PC-3 (cell line): ENCODE results near the gene SLC27A3. TPM values are rescaled to one million over a fixed set of nuclear protein-coding genes. Genes with fewer than 3 reads are reported as not detected.

Source experiments
- ATAC-seq: fragments of 200-7000 bp; cut with Tn5 transposase; 2 replicates; pipeline ENCODE4 v1.9.1; 2020; ENCODE audit warnings: mild to moderate bottlenecking, moderate library complexity
- Bru-seq: library from RNA; stranded (reverse); fragments of 400-500 nt; gene quantifications from one replicate; lab custom pipeline; 2021; lab: Mats Ljungman, UMichigan
- BruChase-seq, 2 experiments: library from RNA; stranded (reverse); fragments of 400-500 nt; gene quantifications; one replicate each; lab custom pipeline; 2021; lab: Mats Ljungman, UMichigan
- BruUV-seq: library from RNA; stranded (reverse); fragments of 400-500 nt; replicated peaks from 2 replicates; lab custom pipeline; 2021; lab: Mats Ljungman, UMichigan
- CTCF ChIA-PET: fragments of 300-600 bp; sonication (Branson Sonifier 250); formaldehyde crosslinking; loops from one replicate; lab custom pipeline; 2022; ENCODE audit warnings: antibody characterized with exemption; lab: Charles Lee
- POLR2A ChIA-PET: fragments of 300-600 bp; sonication (Branson Sonifier 250); formaldehyde crosslinking; loops from one replicate; lab custom pipeline; 2022; ENCODE audit warnings: antibody characterized with exemption; ENCODE audit not compliant: unreplicated experiment; lab: Charles Lee
- DNase-seq: peaks from one replicate; pipeline ENCODE4 v3.0.0-alpha.2; 2015
- H2AFZ ChIP-seq: fragments of 300-600 bp; sonication (generic); 2 replicates; pipeline ENCODE4 v1.6.0; 2016; ENCODE audit warnings: antibody characterized with exemption, low read length
- H3F3A ChIP-seq: fragments of 300-600 bp; sonication (generic); one replicate; pipeline ENCODE4 v1.6.0; 2017; ENCODE audit warnings: antibody characterized with exemption, low read length, control low read depth, mild to moderate bottlenecking; ENCODE audit not compliant: unreplicated experiment
- H3K27ac ChIP-seq: fragments of 300-600 bp; sonication (generic); 2 replicates; pipeline ENCODE4 v1.5.1; 2016; ENCODE audit warnings: mild to moderate bottlenecking, low read length
- H3K27me3 ChIP-seq: fragments of 300-600 bp; sonication (generic); 2 replicates; pipeline ENCODE4 v1.6.1; 2016; ENCODE audit warnings: low read length, mixed read lengths
- H3K36me3 ChIP-seq: fragments of 300-600 bp; sonication (generic); 2 replicates; pipeline ENCODE4 v1.6.1; 2016; ENCODE audit warnings: low read depth, mixed run types, low read length, mixed read lengths
- H3K4me1 ChIP-seq: fragments of 300-600 bp; sonication (generic); 2 replicates; pipeline ENCODE4 v1.5.1; 2016; ENCODE audit warnings: low read length; ENCODE audit not compliant: insufficient read depth
- H3K4me2 ChIP-seq: fragments of 300-600 bp; sonication (generic); 2 replicates; pipeline ENCODE4 v1.6.0; 2016; ENCODE audit warnings: low read length
- H3K4me3 ChIP-seq: fragments of 300-600 bp; sonication (generic); 2 replicates; pipeline ENCODE4 v1.5.1; 2016; ENCODE audit warnings: mild to moderate bottlenecking, low read length, mixed read lengths
- H3K79me2 ChIP-seq: fragments of 300-600 bp; sonication (generic); 2 replicates; pipeline ENCODE4 v1.6.1; 2017; ENCODE audit warnings: low read length, mixed read lengths
- H3K9ac ChIP-seq: fragments of 300-600 bp; sonication (generic); 2 replicates; pipeline ENCODE4 v1.6.0; 2016; ENCODE audit warnings: mild to moderate bottlenecking, low read length
- H3K9me2 ChIP-seq: fragments of 300-600 bp; sonication (generic); replicated peaks from 2 replicates; pipeline ENCODE4 v1.6.1; 2016; ENCODE audit warnings: mixed run types, low read length, mixed read lengths
- H3K9me3 ChIP-seq: fragments of 300-600 bp; sonication (generic); 2 replicates; pipeline ENCODE4 v1.6.1; 2016; ENCODE audit warnings: low read length, mixed read lengths
- H4K20me1 ChIP-seq: fragments of 300-600 bp; sonication (generic); 2 replicates; pipeline ENCODE4 v1.6.1; 2016; ENCODE audit warnings: low read length, mixed read lengths
- EZH2 ChIP-seq: fragments of 300-600 bp; sonication (generic); IDR thresholded peaks from one replicate; pipeline ENCODE4 v1.6.1; 2017; ENCODE audit warnings: antibody characterized with exemption, mild to moderate bottlenecking, low read length; ENCODE audit not compliant: unreplicated experiment
- EZH2phosphoT487 ChIP-seq: fragments of 300-600 bp; sonication (generic); IDR thresholded peaks from 2 replicates; pipeline ENCODE4 v1.6.1; 2018; ENCODE audit warnings: mild to moderate bottlenecking, antibody characterized with exemption, low read length, borderline replicate concordance
- intact Hi-C: fragments of 100-400 bp; cut with micrococcal nuclease; formaldehyde crosslinking; loops from 2 replicates; pipeline ENCODE4 v1.9.0; 2023
- long read RNA-seq: library from polyadenylated mRNA; unstranded; transcript quantifications from one replicate; pipeline ENCODE4 v2.0.0, GENCODE V29; 2021; ENCODE audit not compliant: unreplicated experiment
- total RNA-seq: library from RNA; depleted of rRNA; stranded (reverse); fragments of >200 nt; gene quantifications from 2 replicates; pipeline ENCODE4 v1.2.3, GENCODE V29; 2014; rRNA removed
- TF ChIP-seq, protein P1 (sequence below): fragments of 300-600 bp; sonication (generic); conservative IDR thresholded peaks from 2 replicates; pipeline ENCODE4 v1.5.1; 2017; ENCODE audit warnings: antibody characterized with exemption, low read depth, mild to moderate bottlenecking, low read length

Gene SLC27A3, protein sequence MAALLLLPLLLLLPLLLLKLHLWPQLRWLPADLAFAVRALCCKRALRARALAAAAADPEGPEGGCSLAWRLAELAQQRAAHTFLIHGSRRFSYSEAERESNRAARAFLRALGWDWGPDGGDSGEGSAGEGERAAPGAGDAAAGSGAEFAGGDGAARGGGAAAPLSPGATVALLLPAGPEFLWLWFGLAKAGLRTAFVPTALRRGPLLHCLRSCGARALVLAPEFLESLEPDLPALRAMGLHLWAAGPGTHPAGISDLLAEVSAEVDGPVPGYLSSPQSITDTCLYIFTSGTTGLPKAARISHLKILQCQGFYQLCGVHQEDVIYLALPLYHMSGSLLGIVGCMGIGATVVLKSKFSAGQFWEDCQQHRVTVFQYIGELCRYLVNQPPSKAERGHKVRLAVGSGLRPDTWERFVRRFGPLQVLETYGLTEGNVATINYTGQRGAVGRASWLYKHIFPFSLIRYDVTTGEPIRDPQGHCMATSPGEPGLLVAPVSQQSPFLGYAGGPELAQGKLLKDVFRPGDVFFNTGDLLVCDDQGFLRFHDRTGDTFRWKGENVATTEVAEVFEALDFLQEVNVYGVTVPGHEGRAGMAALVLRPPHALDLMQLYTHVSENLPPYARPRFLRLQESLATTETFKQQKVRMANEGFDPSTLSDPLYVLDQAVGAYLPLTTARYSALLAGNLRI
- total RNA-seq = 6.3 and 9.2 TPM in 2 replicates
- percentile 51 among the genes with signal in this experiment for Bru-seq, nascent RNA
- percentile 59 among the genes with signal in this experiment for BruChase-seq, experiment 1, labeled RNA remaining after a 6-hour chase
- BruChase-seq, experiment 2, labeled RNA remaining after a 2-hour chase = percentile 56 among the genes with signal in this experiment
- long read RNA-seq, transcript SLC27A3-201 (10 exons, 3,351 nt) = major isoform, 31 of 43 reads
- long read RNA-seq, partial matches to known transcripts = 3 of 43 reads
- long read RNA-seq, other reads (novel, unspliced or antisense) = 9 of 43 reads

DNA sequence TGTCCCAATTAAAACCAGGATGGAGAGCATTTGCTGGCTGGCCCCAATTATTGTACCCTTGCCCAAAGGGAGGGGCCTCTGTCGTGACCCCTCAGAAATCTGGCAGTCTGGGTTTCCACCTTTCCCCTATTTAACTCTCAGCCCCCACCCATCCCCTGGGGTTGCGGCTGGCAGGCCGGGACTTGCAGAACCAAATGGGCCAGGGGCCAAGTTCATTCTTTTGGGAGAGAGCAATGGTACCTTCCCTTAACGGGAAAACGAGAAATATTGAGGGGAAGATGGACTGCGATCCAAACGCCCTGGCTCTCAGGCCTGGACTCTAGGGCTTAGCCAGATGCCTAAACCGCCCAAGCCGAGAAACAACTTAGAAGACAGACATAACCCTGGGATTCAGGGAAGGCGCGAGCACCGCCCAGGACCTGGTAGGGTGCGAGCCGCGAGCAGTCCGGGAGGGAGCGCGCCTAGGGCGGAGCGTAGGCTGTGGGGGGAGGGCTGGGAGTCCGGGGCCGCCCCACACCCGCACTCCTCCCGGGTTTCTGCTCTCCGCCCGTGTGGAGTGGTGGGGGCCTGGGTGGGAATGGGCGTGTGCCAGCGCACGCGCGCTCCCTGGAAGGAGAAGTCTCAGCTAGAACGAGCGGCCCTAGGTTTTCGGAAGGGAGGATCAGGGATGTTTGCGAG lies at the start of gene SLC27A3:
Gene SLC27A3 (plus strand): TSS at position 628 of the 678 bp plus-strand sequence. CDS start 91 bp downstream, outside the sequence.
- ATAC-seq (peak; percentile 73), DNase-seq (peak; percentile 53)
- peak within 1 kb of the TSS; percentile 79 for H2AFZ ChIP-seq
- ChIA-PET POLR2A (no interaction called here), CTCF (interaction anchor here (0.5 to 0.6 kb wide), 2 partner anchors 91 to 212 kb away, joined by 3 to 4 read pairs; no protein-coding TSS in a partner anchor)
- peaks cover 11% of the 10 kb centered on the region for H3K4me1 ChIP-seq
- H3F3A ChIP-seq = no peaks in the 10 kb centered on the region
- intact Hi-C loops = no loop called here
- TF ChIP-seq, protein P1, sequence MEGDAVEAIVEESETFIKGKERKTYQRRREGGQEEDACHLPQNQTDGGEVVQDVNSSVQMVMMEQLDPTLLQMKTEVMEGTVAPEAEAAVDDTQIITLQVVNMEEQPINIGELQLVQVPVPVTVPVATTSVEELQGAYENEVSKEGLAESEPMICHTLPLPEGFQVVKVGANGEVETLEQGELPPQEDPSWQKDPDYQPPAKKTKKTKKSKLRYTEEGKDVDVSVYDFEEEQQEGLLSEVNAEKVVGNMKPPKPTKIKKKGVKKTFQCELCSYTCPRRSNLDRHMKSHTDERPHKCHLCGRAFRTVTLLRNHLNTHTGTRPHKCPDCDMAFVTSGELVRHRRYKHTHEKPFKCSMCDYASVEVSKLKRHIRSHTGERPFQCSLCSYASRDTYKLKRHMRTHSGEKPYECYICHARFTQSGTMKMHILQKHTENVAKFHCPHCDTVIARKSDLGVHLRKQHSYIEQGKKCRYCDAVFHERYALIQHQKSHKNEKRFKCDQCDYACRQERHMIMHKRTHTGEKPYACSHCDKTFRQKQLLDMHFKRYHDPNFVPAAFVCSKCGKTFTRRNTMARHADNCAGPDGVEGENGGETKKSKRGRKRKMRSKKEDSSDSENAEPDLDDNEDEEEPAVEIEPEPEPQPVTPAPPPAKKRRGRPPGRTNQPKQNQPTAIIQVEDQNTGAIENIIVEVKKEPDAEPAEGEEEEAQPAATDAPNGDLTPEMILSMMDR = no peak
- TF ChIP-seq EZH2 (no peak), EZH2phosphoT487 (no peak)
- no peaks in the 10 kb centered on the region for H3K9me3 ChIP-seq
- H3K27me3 ChIP-seq = no peaks in the 10 kb centered on the region
- H3K4me2 ChIP-seq = peak within 1 kb of the TSS; percentile 92
- no peaks in the 10 kb centered on the region for H4K20me1 ChIP-seq
- peak within 1 kb of the TSS; percentile 25 for H3K9ac ChIP-seq
- BruUV-seq = TSS peak; percentile 12
- no peaks in the 10 kb centered on the region for H3K79me2 ChIP-seq
- H3K9me2 ChIP-seq = no peaks in the 10 kb centered on the region
- peaks cover 13% of the 10 kb centered on the region; the same call in 1 of the 2 replicates for H3K36me3 ChIP-seq
- no peak within 1 kb of the TSS for H3K27ac ChIP-seq
- peak within 1 kb of the TSS; percentile 78 for H3K4me3 ChIP-seq

DNA sequence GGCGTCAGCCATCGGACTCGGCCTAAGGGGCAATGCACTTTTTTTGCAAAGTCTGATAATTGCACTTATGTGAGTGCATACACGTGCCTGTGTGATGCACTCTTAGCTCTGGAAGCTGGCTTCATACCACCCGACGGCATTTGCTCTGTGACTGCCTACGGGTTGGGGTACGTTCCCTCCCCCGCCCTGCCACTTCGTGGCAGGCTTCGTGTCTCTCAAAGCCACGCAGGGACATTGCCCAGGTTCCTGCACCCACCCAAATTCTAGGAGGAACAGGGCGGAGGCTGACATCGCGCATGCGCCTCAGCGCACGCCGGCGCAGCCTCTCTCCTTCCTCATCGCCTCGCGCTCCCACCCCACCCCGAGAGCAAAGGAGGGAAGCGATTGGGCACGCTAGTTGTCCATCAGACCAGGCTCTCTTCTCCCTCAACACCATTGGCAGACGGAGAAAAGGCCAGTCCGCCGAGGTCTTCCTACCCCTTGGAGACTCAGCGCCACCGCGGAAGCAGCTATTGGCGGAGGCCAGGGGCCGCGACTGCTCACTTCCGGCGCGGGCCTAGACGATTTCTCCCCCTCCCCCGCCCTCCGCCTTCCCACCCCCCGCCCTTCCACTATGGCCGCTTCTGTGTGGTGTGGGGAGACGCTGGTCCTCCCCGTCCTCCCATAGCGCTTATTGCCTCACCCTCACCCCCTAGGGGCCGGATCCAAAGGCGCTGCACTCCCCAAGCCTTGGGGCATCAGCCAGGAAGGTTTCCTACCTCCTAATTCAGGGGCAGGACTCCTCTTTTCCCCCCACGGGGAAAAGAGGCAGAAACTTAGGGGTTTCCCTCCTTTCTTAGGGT lies 47.5 kb upstream of the SLC27A3 start, which contains the start of gene INTS3:
Gene INTS3 (plus strand): TSS at position 588 of the 842 bp plus-strand sequence. CDS start 585 bp downstream, outside the sequence.
- H3K9ac ChIP-seq = peak within 1 kb of the TSS; percentile 99
- peak; percentile 97 for ATAC-seq

More for the DNA sequence above, 47.5 kb upstream of the SLC27A3 start, which contains the start of gene INTS3:
- Histone ChIP-seq H2AFZ (peak within 1 kb of the TSS; percentile 92), H3K4me3 (peak within 1 kb of the TSS; percentile 95), H4K20me1 (no peaks in the 10 kb centered on the region), H3F3A (no peaks in the 10 kb centered on the region), H3K9me2 (no peaks in the 10 kb centered on the region), H3K9me3 (no peaks in the 10 kb centered on the region), H3K27ac (peak within 1 kb of the TSS; percentile 85), H3K4me2 (peak within 1 kb of the TSS; percentile 100), H3K36me3 (no peaks in the 10 kb centered on the region), H3K79me2 (peaks cover 34% of the 10 kb centered on the region), H3K4me1 (peaks cover 33% of the 10 kb centered on the region), H3K27me3 (no peaks in the 10 kb centered on the region)
- CTCF ChIA-PET = interaction anchor here (0.6 to 0.7 kb wide), 2 partner anchors 42 to 233 kb away, joined by 3 to 10 read pairs; no protein-coding TSS in a partner anchor
- intact Hi-C loops = no loop called here
- peak; percentile 100 for DNase-seq
- POLR2A ChIA-PET = interaction anchor here (0.5 to 1.0 kb wide), 10 partner anchors 8 to 170 kb away, joined by 3 to 20 read pairs (median 6); partner anchors contain the start of genes CHTOP, ILF2 and S100A13
- TF ChIP-seq EZH2phosphoT487 (no peak), EZH2 (no peak)
- TF ChIP-seq, protein P1 = no peak
- BruUV-seq = TSS peak; percentile 90
